Measurements from ENCODE around the gene RAD23B. TPM values are rescaled to one million over a fixed set of nuclear protein-coding genes. Genes with fewer than 3 reads are reported as not detected.
A peak's percentile ranks its signal among the peaks of the same experiment; 100 is the strongest.

The RAD23B gene
- total RNA-seq, 1 donor from 2014 or later, result 205 TPM

DNA sequence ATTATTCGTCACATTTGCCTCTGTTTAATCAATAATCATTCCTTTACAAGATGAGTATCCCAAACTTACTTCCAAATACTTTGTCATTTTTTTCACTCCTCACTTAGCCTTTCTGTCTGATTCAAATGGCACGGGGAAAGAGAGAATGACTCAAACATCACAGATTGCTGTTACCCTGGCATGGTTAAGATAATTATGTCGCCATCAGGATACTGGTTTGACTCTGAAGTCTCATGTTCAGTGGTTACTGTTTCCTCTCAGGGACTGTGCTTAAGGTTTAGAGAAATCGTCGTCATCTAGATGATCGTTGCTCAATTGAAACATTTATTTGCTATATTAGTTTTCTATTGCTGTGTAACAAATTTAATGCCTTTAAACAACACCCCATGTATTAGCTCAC lies 45.2 kb upstream of the RAD23B start:
- Histone ChIP-seq H3K36me3 (ENCODE audit: insufficient read depth, low read length) (no peaks in the 10 kb centered on the region), H3K4me1 (ENCODE audit: insufficient read depth, low read length) (no peaks in the 10 kb centered on the region), H4K20me1 (ENCODE audit: insufficient read depth, low read length) (no peaks in the 10 kb centered on the region), H3K9me3 (ENCODE audit: insufficient read depth, low read depth, low read length) (no peaks in the 10 kb centered on the region), H3K9ac (ENCODE audit: low read length) (no peak overlapping the region), H3K4me2 (ENCODE audit: low read length) (no peak overlapping the region), H2AFZ (ENCODE audit: low read depth, low read length) (no peak overlapping the region), H3K79me2 (ENCODE audit: insufficient read depth, low read length) (no peaks in the 10 kb centered on the region), H3K4me3 (ENCODE audit: insufficient read depth, low read depth, low read length) (no peak overlapping the region), H3K27ac (ENCODE audit: low read depth, low read length) (no peak overlapping the region), H3K27me3 (ENCODE audit: insufficient read depth, low read length) (no peaks in the 10 kb centered on the region)
- Mint-ChIP-seq H3K4me1 (ENCODE audit: low read depth, unreplicated experiment) (peaks cover 11% of the 10 kb centered on the region), H3K27ac (ENCODE audit: unreplicated experiment) (no peak overlapping the region), H3K36me3 (ENCODE audit: low read depth, unreplicated experiment) (no peaks in the 10 kb centered on the region), H3K4me3 (ENCODE audit: unreplicated experiment) (no peak overlapping the region), H3K9me3 (ENCODE audit: unreplicated experiment) (no peaks in the 10 kb centered on the region), H3K27me3 (ENCODE audit: low read depth, unreplicated experiment) (no peaks in the 10 kb centered on the region)
- DNase-seq (ENCODE audit: low read depth) (no peak), FAIRE-seq (no peak)
- TF ChIP-seq EZH2 (IDR thresholded peaks at IDR 0.05; ENCODE audit: insufficient read depth, low read length), result no peak
- TF ChIP-seq, protein P1, sequence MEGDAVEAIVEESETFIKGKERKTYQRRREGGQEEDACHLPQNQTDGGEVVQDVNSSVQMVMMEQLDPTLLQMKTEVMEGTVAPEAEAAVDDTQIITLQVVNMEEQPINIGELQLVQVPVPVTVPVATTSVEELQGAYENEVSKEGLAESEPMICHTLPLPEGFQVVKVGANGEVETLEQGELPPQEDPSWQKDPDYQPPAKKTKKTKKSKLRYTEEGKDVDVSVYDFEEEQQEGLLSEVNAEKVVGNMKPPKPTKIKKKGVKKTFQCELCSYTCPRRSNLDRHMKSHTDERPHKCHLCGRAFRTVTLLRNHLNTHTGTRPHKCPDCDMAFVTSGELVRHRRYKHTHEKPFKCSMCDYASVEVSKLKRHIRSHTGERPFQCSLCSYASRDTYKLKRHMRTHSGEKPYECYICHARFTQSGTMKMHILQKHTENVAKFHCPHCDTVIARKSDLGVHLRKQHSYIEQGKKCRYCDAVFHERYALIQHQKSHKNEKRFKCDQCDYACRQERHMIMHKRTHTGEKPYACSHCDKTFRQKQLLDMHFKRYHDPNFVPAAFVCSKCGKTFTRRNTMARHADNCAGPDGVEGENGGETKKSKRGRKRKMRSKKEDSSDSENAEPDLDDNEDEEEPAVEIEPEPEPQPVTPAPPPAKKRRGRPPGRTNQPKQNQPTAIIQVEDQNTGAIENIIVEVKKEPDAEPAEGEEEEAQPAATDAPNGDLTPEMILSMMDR (IDR thresholded peaks at IDR 0.05; ENCODE audit: insufficient read depth, low read depth, low read length), result no peak

DNA sequence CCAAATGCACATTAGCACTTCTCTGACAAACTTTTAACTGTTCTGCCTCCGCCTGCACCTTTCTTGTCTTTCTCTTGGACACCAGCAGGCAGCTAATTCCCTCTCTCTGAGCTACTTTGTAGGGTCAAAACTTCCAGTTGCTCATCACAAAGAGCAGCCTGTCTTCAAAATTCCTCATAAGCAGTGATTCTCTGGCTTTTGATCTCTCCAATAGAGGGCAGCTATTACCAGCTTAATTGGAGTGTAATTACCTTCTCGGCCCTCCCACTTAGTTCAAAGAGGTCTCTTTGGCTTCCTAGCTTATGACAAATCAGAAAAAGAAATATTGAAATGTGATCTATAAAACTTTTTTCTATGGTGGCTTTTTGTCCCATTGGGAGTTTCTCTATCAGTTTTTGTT lies 43.6 kb upstream of the RAD23B start:
- H3K36me3 ChIP-seq (ENCODE audit: insufficient read depth, low read length), result no peaks in the 10 kb centered on the region
- H3K4me1 ChIP-seq (ENCODE audit: insufficient read depth, low read length), result peaks cover 11% of the 10 kb centered on the region
- H3K9me3 Mint-ChIP-seq (ENCODE audit: unreplicated experiment), result no peaks in the 10 kb centered on the region
- no peak overlapping the region for H2AFZ ChIP-seq (ENCODE audit: low read depth, low read length)
- no peak overlapping the region for H3K9ac ChIP-seq (ENCODE audit: low read length)
- H3K27me3 Mint-ChIP-seq (ENCODE audit: low read depth, unreplicated experiment), result no peaks in the 10 kb centered on the region
- TF ChIP-seq EZH2 (IDR thresholded peaks at IDR 0.05; ENCODE audit: insufficient read depth, low read length), result no peak
- TF ChIP-seq, protein P1 (IDR thresholded peaks at IDR 0.05; ENCODE audit: insufficient read depth, low read depth, low read length), result no peak
- no peaks in the 10 kb centered on the region for H3K79me2 ChIP-seq (ENCODE audit: insufficient read depth, low read length)
- DNase-seq (ENCODE audit: low read depth), result no peak
- H3K4me1 Mint-ChIP-seq (ENCODE audit: low read depth, unreplicated experiment), result peaks cover 26% of the 10 kb centered on the region
- H3K4me2 ChIP-seq (ENCODE audit: low read length), result no peak overlapping the region
- no peak overlapping the region for H3K27ac ChIP-seq (ENCODE audit: low read depth, low read length)
- no peak overlapping the region for H3K4me3 ChIP-seq (ENCODE audit: insufficient read depth, low read depth, low read length)
- no peaks in the 10 kb centered on the region for H3K36me3 Mint-ChIP-seq (ENCODE audit: low read depth, unreplicated experiment)
- no peaks in the 10 kb centered on the region for H4K20me1 ChIP-seq (ENCODE audit: insufficient read depth, low read length)
- H3K4me3 Mint-ChIP-seq (ENCODE audit: unreplicated experiment), result no peak overlapping the region
- no peaks in the 10 kb centered on the region for H3K9me3 ChIP-seq (ENCODE audit: insufficient read depth, low read depth, low read length)
- no peak for FAIRE-seq
- H3K27me3 ChIP-seq (ENCODE audit: insufficient read depth, low read length), result no peaks in the 10 kb centered on the region
- peak overlapping the region; percentile 16 for H3K27ac Mint-ChIP-seq (ENCODE audit: unreplicated experiment)

DNA sequence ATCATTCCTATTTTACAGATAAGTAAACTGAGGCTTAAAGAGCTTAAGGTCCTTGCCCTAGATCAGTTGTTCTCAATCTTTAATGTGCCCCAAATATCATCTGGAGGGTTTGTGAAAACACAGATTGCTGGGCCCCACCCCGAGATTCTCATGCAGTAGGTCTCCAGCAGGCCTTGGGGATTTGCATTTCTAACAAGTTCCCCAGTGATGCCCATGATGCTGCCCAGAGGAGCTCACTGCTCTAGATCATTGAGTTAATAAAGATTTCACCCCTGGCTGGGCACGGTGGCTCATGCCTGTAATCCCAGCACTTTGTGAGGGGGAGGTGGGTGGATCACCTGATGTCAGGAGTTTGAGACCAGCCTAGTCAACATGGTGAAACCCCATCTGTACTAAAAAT lies 42.8 kb upstream of the RAD23B start:
- peaks cover 26% of the 10 kb centered on the region for H3K4me1 Mint-ChIP-seq (ENCODE audit: low read depth, unreplicated experiment)
- no peaks in the 10 kb centered on the region for H3K9me3 Mint-ChIP-seq (ENCODE audit: unreplicated experiment)
- Histone ChIP-seq H3K36me3 (ENCODE audit: insufficient read depth, low read length) (no peaks in the 10 kb centered on the region), H3K79me2 (ENCODE audit: insufficient read depth, low read length) (no peaks in the 10 kb centered on the region), H3K4me1 (ENCODE audit: insufficient read depth, low read length) (peaks cover 11% of the 10 kb centered on the region), H3K4me2 (ENCODE audit: low read length) (no peak overlapping the region), H3K4me3 (ENCODE audit: insufficient read depth, low read depth, low read length) (no peak overlapping the region), H3K27me3 (ENCODE audit: insufficient read depth, low read length) (no peaks in the 10 kb centered on the region), H3K9me3 (ENCODE audit: insufficient read depth, low read depth, low read length) (no peaks in the 10 kb centered on the region), H4K20me1 (ENCODE audit: insufficient read depth, low read length) (no peaks in the 10 kb centered on the region), H2AFZ (ENCODE audit: low read depth, low read length) (no peak overlapping the region), H3K27ac (ENCODE audit: low read depth, low read length) (no peak overlapping the region), H3K9ac (ENCODE audit: low read length) (no peak overlapping the region)
- no peaks in the 10 kb centered on the region for H3K27me3 Mint-ChIP-seq (ENCODE audit: low read depth, unreplicated experiment)
- FAIRE-seq (no peak), DNase-seq (ENCODE audit: low read depth) (no peak)
- no peaks in the 10 kb centered on the region for H3K36me3 Mint-ChIP-seq (ENCODE audit: low read depth, unreplicated experiment)
- H3K4me3 Mint-ChIP-seq (ENCODE audit: unreplicated experiment), result no peak overlapping the region
- no peak overlapping the region for H3K27ac Mint-ChIP-seq (ENCODE audit: unreplicated experiment)
- TF ChIP-seq EZH2 (IDR thresholded peaks at IDR 0.05; ENCODE audit: insufficient read depth, low read length), result no peak
- TF ChIP-seq, protein P1 (IDR thresholded peaks at IDR 0.05; ENCODE audit: insufficient read depth, low read depth, low read length), result no peak
